HepG2 (cell line): Measurements from ENCODE around the gene ODAD4. TPM values are rescaled to one million over a fixed set of nuclear protein-coding genes. Genes with fewer than 3 reads are reported as not detected.
A peak's percentile ranks its signal among the peaks of the same experiment; 100 is the strongest.

Source experiments
- ATF4 ChIP-seq, 2 experiments: fragments of 450-650 bp in 1 of 2; sonication (generic) in 1 of 2; formaldehyde crosslinking; IDR thresholded peaks; 2 replicates each; pipeline versions ENCODE4 v1.5.0 to v1.8.0; 2020 to 2022; ENCODE audit warnings: mild to moderate bottlenecking in 1 of 2, missing genetic modification reagents in 1 of 2
- ATF7-NPFF ChIP-seq: sonication (generic); formaldehyde crosslinking; IDR thresholded peaks from 2 replicates; pipeline ENCODE4 v1.8.1; 2023; ENCODE audit warnings: mild to moderate bottlenecking, low read depth, missing genetic modification reagents, moderate library complexity
- CREB3 ChIP-seq: sonication (generic); formaldehyde crosslinking; IDR thresholded peaks from 2 replicates; pipeline ENCODE4 v1.5.0; 2020; ENCODE audit warnings: missing genetic modification reagents
- HOXA7 ChIP-seq: sonication (generic); formaldehyde crosslinking; IDR thresholded peaks from 2 replicates; pipeline ENCODE4 v1.8.1; 2022; ENCODE audit warnings: mild to moderate bottlenecking, missing genetic modification reagents, moderate library complexity
- NBN ChIP-seq: fragments of 450-650 bp; conservative IDR thresholded peaks from 2 replicates; pipeline ENCODE4 v1.6.1; 2017
- NR3C1 ChIP-seq: sonication (generic); formaldehyde crosslinking; IDR thresholded peaks from 2 replicates; pipeline ENCODE4 v1.4.0; 2020; ENCODE audit warnings: missing genetic modification reagents
- POLR2AphosphoS2 ChIP-seq: IDR thresholded peaks from 2 replicates; pipeline ENCODE4 v1.6.1; 2011; ENCODE audit warnings: low read depth, low read length, improper control_type of control experiment
- RXRA ChIP-seq: sonication (generic); formaldehyde crosslinking; IDR thresholded peaks from 2 replicates; pipeline ENCODE4 v1.5.1; 2020; ENCODE audit warnings: missing genetic modification reagents
- SKIL ChIP-seq: sonication (generic); formaldehyde crosslinking; IDR thresholded peaks from 2 replicates; pipeline ENCODE4 v1.8.0; 2022; ENCODE audit warnings: missing genetic modification reagents, mild to moderate bottlenecking, moderate library complexity, borderline replicate concordance
- SRSF9 ChIP-seq: fragments of 200-400 bp; formaldehyde crosslinking; IDR thresholded peaks from 2 replicates; pipeline ENCODE4 v1.6.1; 2018; ENCODE audit warnings: borderline replicate concordance, mild to moderate bottlenecking, low read depth, low read length; ENCODE audit not compliant: insufficient read depth, poor library complexity, severe bottlenecking
- ZBTB34 ChIP-seq: sonication (generic); formaldehyde crosslinking; IDR thresholded peaks from 2 replicates; pipeline ENCODE4 v1.8.0; 2022; ENCODE audit warnings: mild to moderate bottlenecking, missing genetic modification reagents
- ZBTB8A ChIP-seq: sonication (generic); formaldehyde crosslinking; IDR thresholded peaks from 2 replicates; pipeline ENCODE4 v1.4.0; 2020; ENCODE audit warnings: mild to moderate bottlenecking, low read depth, missing genetic modification reagents, borderline replicate concordance
- ZFP82 ChIP-seq: sonication (generic); formaldehyde crosslinking; IDR thresholded peaks from 2 replicates; pipeline ENCODE4 v1.5.1; 2020; ENCODE audit warnings: mild to moderate bottlenecking, missing genetic modification reagents, borderline replicate concordance
- ZFP90 ChIP-seq: sonication (generic); formaldehyde crosslinking; IDR thresholded peaks from 2 replicates; pipeline ENCODE4 v1.8.0; 2022; ENCODE audit warnings: missing genetic modification reagents, mild to moderate bottlenecking, inconsistent platforms, borderline replicate concordance
- ZNF101 ChIP-seq: sonication (generic); formaldehyde crosslinking; IDR thresholded peaks from 2 replicates; pipeline ENCODE4 v1.4.0; 2020; ENCODE audit warnings: mild to moderate bottlenecking, low read depth, missing genetic modification reagents, borderline replicate concordance
- ZNF225 ChIP-seq: sonication (generic); formaldehyde crosslinking; IDR thresholded peaks from 2 replicates; pipeline ENCODE4 v1.4.0; 2020; ENCODE audit warnings: mild to moderate bottlenecking, missing genetic modification reagents
- ZNF274 ChIP-seq: sonication (generic); formaldehyde crosslinking; IDR thresholded peaks from 2 replicates; pipeline ENCODE4 v1.5.1; 2020; ENCODE audit warnings: mild to moderate bottlenecking, missing genetic modification reagents
- ZNF543 ChIP-seq: sonication (generic); formaldehyde crosslinking; IDR thresholded peaks from 2 replicates; pipeline ENCODE4 v1.4.0; 2020; ENCODE audit warnings: mild to moderate bottlenecking, missing genetic modification reagents
- polyA plus RNA-seq, 8 experiments: library from polyadenylated mRNA; depleted of rRNA in 3 of 8; stranded (reverse) in 7 of 8; unstranded in 1 of 8; fragments of >200 nt; fragmentation: Illumina TruSeq in 4 of 8; extraction: Trizol in 4 of 8; gene quantifications; 2 replicates each; pipeline versions ENCODE4 v1.2.1 to v1.2.3, GENCODE V29; 2011 to 2016; ENCODE audit warnings: low read depth in 4 of 8, missing spikeins in 1 of 8, mixed read lengths in 1 of 8; ENCODE audit not compliant: insufficient read depth in 1 of 8
- total RNA-seq, 5 experiments: library from RNA; depleted of rRNA; stranded (reverse); fragments of >200 nt; fragmentation: Illumina TruSeq; extraction: Trizol; gene quantifications; 2 replicates each; pipeline ENCODE4 v1.2.3, GENCODE V29; 2016; ENCODE audit warnings: low read depth in 1 of 5
- TF ChIP-seq, protein P1 (sequence below), 2 experiments: IDR thresholded peaks; 2 replicates each; pipeline ENCODE4 v1.6.1; 2011 to 2012; ENCODE audit warnings: low read length in 2 of 2, borderline replicate concordance in 1 of 2, low read depth in 1 of 2, mild to moderate bottlenecking in 1 of 2, moderate library complexity in 1 of 2

ODAD4 gene
- total and polyA plus RNA-seq, 2 of the 13 experiments (the other 11 are each of a cell fraction or from before 2014, with no cell fraction given), result 0.48 to 0.53 TPM

DNA sequence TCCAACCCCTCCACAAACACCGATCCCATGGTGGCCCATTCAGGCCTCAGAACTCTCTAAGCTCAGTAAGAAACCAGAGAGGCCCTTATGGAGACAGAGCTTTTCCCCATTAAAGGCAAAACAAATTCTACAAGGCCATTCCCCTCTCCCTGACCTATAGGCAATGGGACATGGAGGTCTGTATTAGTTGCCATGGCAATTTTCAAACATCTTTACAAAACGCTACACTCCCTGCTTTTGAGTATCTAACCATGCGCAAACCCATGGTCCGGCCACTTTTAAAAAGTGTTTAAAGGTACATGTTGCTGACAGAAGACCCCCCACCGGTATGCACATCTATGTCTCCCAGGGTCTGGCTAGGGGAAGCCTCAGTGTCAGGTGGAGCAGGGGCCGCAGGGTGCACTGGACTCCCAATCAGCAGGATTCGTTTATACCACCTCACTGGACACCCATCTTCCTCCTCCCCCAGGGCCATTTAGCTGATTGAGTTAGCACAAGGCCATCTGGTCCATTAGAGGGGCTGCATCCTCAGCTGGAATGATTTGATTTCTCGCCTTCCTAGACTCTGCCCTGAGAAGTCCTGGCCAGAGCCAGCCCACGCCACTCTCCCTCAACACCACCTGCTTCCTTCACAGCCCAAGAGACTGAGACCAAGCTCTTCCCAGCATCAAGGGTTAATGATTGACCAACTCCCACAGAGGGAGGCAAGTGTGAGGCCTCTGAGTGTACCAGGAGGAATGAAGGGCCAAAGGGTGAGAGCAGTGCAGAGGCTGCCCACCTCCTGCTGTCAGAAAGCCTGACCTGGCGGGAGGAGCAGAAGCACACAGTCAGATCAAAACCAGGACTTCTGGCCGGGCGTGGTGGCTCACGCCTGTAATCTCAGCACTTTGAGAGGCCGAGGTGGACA is 22.5 kb upstream of the ODAD4 start (continued):
- no peak for TF ChIP-seq ZBTB34
- TF ChIP-seq HOXA7, result no peak
- no peak for TF ChIP-seq POLR2AphosphoS2
- no peak for TF ChIP-seq SRSF9
- no peak for TF ChIP-seq ZFP90 (CRISPR knock-in tag)
- TF ChIP-seq NBN, result no peak
- no peak for TF ChIP-seq ZFP82 (CRISPR knock-in tag)
- TF ChIP-seq ATF7-NPFF (CRISPR knock-in tag), result peak; percentile 32; the same call in 1 of the 2 replicates
- peak; percentile 93 for TF ChIP-seq ZNF543 (CRISPR knock-in tag)
- TF ChIP-seq SKIL (CRISPR knock-in tag), result no peak
- no peak for TF ChIP-seq ATF4 (CRISPR knock-in tag; IDR thresholded peaks at IDR 0.05)
- TF ChIP-seq ZBTB8A (CRISPR knock-in tag), result no peak
- TF ChIP-seq ZNF101 (CRISPR knock-in tag), result no peak
- TF ChIP-seq NR3C1 (CRISPR knock-in tag), result no peak
- TF ChIP-seq ZNF274 (CRISPR knock-in tag), result peak; percentile 72
- no peak for TF ChIP-seq ZNF225 (CRISPR knock-in tag)
- TF ChIP-seq, protein P1, sequence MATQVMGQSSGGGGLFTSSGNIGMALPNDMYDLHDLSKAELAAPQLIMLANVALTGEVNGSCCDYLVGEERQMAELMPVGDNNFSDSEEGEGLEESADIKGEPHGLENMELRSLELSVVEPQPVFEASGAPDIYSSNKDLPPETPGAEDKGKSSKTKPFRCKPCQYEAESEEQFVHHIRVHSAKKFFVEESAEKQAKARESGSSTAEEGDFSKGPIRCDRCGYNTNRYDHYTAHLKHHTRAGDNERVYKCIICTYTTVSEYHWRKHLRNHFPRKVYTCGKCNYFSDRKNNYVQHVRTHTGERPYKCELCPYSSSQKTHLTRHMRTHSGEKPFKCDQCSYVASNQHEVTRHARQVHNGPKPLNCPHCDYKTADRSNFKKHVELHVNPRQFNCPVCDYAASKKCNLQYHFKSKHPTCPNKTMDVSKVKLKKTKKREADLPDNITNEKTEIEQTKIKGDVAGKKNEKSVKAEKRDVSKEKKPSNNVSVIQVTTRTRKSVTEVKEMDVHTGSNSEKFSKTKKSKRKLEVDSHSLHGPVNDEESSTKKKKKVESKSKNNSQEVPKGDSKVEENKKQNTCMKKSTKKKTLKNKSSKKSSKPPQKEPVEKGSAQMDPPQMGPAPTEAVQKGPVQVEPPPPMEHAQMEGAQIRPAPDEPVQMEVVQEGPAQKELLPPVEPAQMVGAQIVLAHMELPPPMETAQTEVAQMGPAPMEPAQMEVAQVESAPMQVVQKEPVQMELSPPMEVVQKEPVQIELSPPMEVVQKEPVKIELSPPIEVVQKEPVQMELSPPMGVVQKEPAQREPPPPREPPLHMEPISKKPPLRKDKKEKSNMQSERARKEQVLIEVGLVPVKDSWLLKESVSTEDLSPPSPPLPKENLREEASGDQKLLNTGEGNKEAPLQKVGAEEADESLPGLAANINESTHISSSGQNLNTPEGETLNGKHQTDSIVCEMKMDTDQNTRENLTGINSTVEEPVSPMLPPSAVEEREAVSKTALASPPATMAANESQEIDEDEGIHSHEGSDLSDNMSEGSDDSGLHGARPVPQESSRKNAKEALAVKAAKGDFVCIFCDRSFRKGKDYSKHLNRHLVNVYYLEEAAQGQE (IDR thresholded peaks at IDR 0.05; ENCODE audit: borderline replicate concordance in 1 of 2, low read depth in 1 of 2, low read length in 2 of 2), result no peak
- TF ChIP-seq RXRA (CRISPR knock-in tag), result peak; percentile 91
- TF ChIP-seq CREB3, result no peak
